NCI-H774 (cell line): Measurements from ENCODE around the gene NEU1.
"Not testable (repeated sequence)": the region's sequence is repeated elsewhere in the genome, so short reads cannot be mapped to it uniquely, and the experiment has no call there.

Source experiments
- DNase-seq: peaks from one replicate; lab custom pipeline; 2025; lab: John Stamatoyannopoulos, UW

The NEU1 gene

DNA sequence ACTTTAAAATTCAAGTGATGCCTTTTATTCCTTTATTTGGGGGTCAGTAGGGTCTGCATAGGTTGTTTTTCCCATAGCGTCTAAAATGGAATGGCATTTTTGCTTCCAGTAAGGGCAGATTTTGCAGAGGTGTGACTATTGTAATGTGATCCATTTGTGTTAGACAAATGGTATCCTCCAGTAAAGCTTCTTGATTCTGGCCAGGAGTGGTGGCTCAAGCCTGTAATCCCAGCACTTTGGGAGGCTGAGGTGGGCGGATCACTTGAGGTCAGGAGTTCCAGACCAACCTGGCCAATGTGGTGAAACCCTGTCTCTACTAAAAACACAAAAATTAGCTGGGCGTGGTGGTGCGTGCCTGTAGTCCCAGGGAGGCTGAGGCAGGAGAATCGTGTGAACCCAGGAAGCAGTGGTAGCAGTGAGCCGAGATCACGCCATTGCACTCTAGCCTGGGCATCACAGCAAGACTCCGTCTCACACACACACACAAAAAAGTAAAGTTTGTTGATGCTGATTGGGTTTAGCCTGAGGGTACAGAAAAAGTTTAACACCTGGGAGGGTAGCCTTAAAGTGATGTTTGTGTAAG, 44.6 kb downstream of the NEU1 start:
- DNase-seq = not testable (repeated sequence)

DNA sequence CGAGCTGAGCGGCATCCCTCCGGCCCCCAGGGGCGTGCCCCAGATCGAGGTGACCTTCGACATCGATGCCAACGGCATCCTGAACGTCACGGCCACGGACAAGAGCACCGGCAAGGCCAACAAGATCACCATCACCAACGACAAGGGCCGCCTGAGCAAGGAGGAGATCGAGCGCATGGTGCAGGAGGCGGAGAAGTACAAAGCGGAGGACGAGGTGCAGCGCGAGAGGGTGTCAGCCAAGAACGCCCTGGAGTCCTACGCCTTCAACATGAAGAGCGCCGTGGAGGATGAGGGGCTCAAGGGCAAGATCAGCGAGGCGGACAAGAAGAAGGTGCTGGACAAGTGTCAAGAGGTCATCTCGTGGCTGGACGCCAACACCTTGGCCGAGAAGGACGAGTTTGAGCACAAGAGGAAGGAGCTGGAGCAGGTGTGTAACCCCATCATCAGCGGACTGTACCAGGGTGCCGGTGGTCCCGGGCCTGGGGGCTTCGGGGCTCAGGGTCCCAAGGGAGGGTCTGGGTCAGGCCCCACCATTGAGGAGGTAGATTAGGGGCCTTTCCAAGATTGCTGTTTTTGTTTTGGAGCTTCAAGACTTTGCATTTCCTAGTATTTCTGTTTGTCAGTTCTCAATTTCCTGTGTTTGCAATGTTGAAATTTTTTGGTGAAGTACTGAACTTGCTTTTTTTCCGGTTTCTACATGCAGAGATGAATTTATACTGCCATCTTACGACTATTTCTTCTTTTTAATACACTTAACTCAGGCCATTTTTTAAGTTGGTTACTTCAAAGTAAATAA, 45.3 kb downstream of the NEU1 start:
- not testable (repeated sequence) for DNase-seq

GRCh38 chr6:31815025-31815838, 47.4 kb downstream of the NEU1 start, which contains the start of the genes HSPA1A and HSPA1L:
HSPA1A (plus strand) TSS chr6:31815543; CDS start chr6:31815757, 214 bp downstream.
HSPA1L (minus strand) TSS chr6:31815283; CDS start chr6:31811972, 3,311 bp downstream.
- DNase-seq = peak; percentile 92

- peak; percentile 89 for DNase-seq
Measured at GRCh38 chr6:31814677-31815024, 48.0 kb downstream of the NEU1 start.

DNA sequence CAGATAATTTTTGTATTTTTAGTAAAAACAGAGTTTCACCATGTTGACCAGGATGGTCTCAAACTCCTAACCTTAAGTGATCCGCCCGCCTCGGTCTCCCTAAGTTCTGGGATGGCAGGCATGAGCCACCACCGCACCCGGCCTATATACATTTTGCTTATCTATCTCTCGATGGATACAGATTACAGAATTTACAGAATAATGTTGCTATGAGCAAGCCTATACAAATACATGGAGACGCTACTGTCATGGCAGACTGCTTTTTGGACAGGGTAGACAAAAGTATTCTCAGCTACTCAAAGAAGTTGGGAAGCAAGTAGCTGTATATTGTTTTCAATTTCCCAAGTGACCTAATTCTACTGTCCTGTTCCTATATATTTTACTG, 49.2 kb downstream of the NEU1 start:
- DNase-seq = no peak

- no peak for DNase-seq
Measured at GRCh38 chr6:31811645-31812044, 51.0 kb downstream of the NEU1 start.

DNA sequence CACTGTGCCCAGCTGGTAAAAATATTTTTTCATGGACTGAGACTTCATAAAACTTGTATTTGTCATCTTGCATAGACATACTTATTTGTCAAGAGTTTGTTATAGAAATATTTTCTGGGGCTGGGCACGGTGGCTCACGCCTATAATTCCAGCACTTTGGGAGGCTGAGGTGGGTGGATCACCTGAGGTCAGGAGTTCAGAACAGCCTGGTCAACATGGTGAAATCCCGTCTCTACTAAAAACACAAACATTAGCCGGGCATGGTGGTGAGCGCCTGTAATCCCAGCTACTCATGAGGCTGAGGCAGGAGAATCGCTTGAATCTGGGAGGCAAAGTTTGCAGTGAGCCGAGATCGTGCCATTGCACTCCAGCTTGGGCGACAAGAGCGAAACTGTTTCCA, 54.0 kb downstream of the NEU1 start:
- not testable (repeated sequence) for DNase-seq
